Suprapubic skin (tissue), 4 donors: Measurements from ENCODE around the gene WDR91.

ENCODE experiments used
- EP300 ChIP-seq: sonication (generic); formaldehyde crosslinking; IDR thresholded peaks from one replicate; pipeline ENCODE4 v1.6.1; 2017; ENCODE audit warnings: antibody characterized with exemption
- POLR2A ChIP-seq, 2 donors: fragments of 450-650 bp; IDR thresholded peaks; one replicate each; pipeline ENCODE4 v1.6.1; 2017; ENCODE audit warnings: antibody characterized with exemption in 2 of 2, mild to moderate bottlenecking in 2 of 2, moderate library complexity in 2 of 2
- POLR2AphosphoS5 ChIP-seq, 3 donors: sonication (generic); formaldehyde crosslinking; IDR thresholded peaks; one replicate each; pipeline ENCODE4 v1.6.1; 2017; ENCODE audit warnings: antibody characterized with exemption in 3 of 3
- TF ChIP-seq, protein P1 (sequence below), 2 donors: fragments of 200-600 bp in 1 of 2; fragments of 450-650 bp in 1 of 2; sonication (generic) in 1 of 2; IDR thresholded peaks; one replicate each; pipeline ENCODE4 v1.5.1; 2016 to 2019; ENCODE audit warnings: antibody characterized with exemption in 2 of 2, mild to moderate bottlenecking in 1 of 2, moderate library complexity in 1 of 2

DNA sequence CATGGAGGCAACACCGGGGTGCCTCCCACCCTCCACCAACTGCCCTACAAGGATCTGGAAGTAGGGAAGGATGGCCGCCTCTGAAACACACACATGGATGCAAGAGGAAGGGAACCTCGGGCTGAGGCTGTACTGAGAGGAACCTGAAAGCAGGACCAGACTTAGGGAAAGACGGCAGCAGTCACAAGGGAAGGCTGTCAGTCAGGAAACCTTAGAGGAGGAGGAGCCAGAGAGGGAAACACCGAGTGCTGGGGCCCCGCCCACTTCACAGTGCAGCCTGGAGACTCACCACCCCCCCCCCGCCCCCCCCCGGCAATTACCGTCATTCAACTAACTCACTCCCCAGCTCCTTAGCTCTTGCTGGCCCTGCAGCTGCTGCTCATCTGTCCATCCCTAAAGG is 43.3 kb downstream of the WDR91 start:
- TF ChIP-seq POLR2AphosphoS5 (IDR thresholded peaks at IDR 0.05) (no peak), EP300 (no peak), POLR2A (IDR thresholded peaks at IDR 0.05) (no peak)
- TF ChIP-seq, protein P1, sequence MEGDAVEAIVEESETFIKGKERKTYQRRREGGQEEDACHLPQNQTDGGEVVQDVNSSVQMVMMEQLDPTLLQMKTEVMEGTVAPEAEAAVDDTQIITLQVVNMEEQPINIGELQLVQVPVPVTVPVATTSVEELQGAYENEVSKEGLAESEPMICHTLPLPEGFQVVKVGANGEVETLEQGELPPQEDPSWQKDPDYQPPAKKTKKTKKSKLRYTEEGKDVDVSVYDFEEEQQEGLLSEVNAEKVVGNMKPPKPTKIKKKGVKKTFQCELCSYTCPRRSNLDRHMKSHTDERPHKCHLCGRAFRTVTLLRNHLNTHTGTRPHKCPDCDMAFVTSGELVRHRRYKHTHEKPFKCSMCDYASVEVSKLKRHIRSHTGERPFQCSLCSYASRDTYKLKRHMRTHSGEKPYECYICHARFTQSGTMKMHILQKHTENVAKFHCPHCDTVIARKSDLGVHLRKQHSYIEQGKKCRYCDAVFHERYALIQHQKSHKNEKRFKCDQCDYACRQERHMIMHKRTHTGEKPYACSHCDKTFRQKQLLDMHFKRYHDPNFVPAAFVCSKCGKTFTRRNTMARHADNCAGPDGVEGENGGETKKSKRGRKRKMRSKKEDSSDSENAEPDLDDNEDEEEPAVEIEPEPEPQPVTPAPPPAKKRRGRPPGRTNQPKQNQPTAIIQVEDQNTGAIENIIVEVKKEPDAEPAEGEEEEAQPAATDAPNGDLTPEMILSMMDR (IDR thresholded peaks at IDR 0.05) = no peak
